Stimulated activated memory B cell treated with anti-CD40 and anti-IgM and Interleukin-4, amounts not matched to agents 10 μg/mL and 1 μg/mL and 100 μg/mL, for 72 hours (primary cell): ENCODE data around the gene EPOP.

Experiments
- ATAC-seq: fragments of 150-1000 bp; cut with Tn5 transposase; 2 replicates; pipeline ENCODE4 v1.10.0; 2021
- H3K27ac Mint-ChIP-seq: one replicate; pipeline ENCODE4 v1.8.0; 2022; ENCODE audit warnings: mild to moderate bottlenecking, mixed read lengths
- H3K27me3 Mint-ChIP-seq: one replicate; pipeline ENCODE4 v1.8.0; 2022; ENCODE audit warnings: mixed read lengths
- H3K36me3 Mint-ChIP-seq: one replicate; pipeline ENCODE4 v1.8.0; 2022; ENCODE audit warnings: mixed read lengths
- H3K4me1 Mint-ChIP-seq: one replicate; pipeline ENCODE4 v1.8.0; 2022; ENCODE audit warnings: mixed read lengths
- H3K4me3 Mint-ChIP-seq: one replicate; pipeline ENCODE4 v1.8.0; 2022; ENCODE audit warnings: mild to moderate bottlenecking, moderate library complexity, mixed read lengths
- H3K9me3 Mint-ChIP-seq: one replicate; pipeline ENCODE4 v1.8.0; 2022; ENCODE audit warnings: mixed read lengths

The EPOP gene

GRCh38 chr17:38669520-38669919 is 5.2 kb downstream of the EPOP start:
- no peaks in the 10 kb centered on the region for H3K9me3 Mint-ChIP-seq
- H3K27me3 Mint-ChIP-seq, result peaks cover 65% of the 10 kb centered on the region
- H3K27ac Mint-ChIP-seq, result no peak overlapping the region
- H3K4me3 Mint-ChIP-seq, result no peak overlapping the region
- peaks cover 19% of the 10 kb centered on the region for H3K4me1 Mint-ChIP-seq
- H3K36me3 Mint-ChIP-seq, result no peaks in the 10 kb centered on the region
- ATAC-seq, result no peak

- no peak for ATAC-seq
- peaks cover 19% of the 10 kb centered on the region for H3K4me1 Mint-ChIP-seq
- H3K27me3 Mint-ChIP-seq, result peaks cover 80% of the 10 kb centered on the region
- no peaks in the 10 kb centered on the region for H3K36me3 Mint-ChIP-seq
- no peak overlapping the region for H3K27ac Mint-ChIP-seq
- H3K9me3 Mint-ChIP-seq, result no peaks in the 10 kb centered on the region
- H3K4me3 Mint-ChIP-seq, result no peak overlapping the region
Observed at GRCh38 chr17:38667787-38668122, 7.0 kb downstream of the EPOP start.

- H3K9me3 Mint-ChIP-seq, result no peaks in the 10 kb centered on the region
- ATAC-seq, result peak; percentile 50
- no peak overlapping the region for H3K4me3 Mint-ChIP-seq
Observed at GRCh38 chr17:38667099-38667786, 7.5 kb downstream of the EPOP start.

GRCh38 chr17:38663964-38664644 is 10.7 kb downstream of the EPOP start:
- no peaks in the 10 kb centered on the region for H3K9me3 Mint-ChIP-seq
- H3K4me1 Mint-ChIP-seq, result peaks cover 6% of the 10 kb centered on the region
- no peak for ATAC-seq
- no peak overlapping the region for H3K4me3 Mint-ChIP-seq
- H3K36me3 Mint-ChIP-seq, result no peaks in the 10 kb centered on the region
- H3K27me3 Mint-ChIP-seq, result peaks cover 73% of the 10 kb centered on the region
- H3K27ac Mint-ChIP-seq, result no peak overlapping the region

More at GRCh38 chr17:38667099-38667786, 7.5 kb downstream of the EPOP start:
- Mint-ChIP-seq H3K27me3 (peaks cover 80% of the 10 kb centered on the region), H3K36me3 (no peaks in the 10 kb centered on the region), H3K4me1 (peaks cover 18% of the 10 kb centered on the region), H3K27ac (no peak overlapping the region)

GRCh38 chr17:38663125-38663751 is 11.5 kb downstream of the EPOP start:
- H3K36me3 Mint-ChIP-seq, result no peaks in the 10 kb centered on the region
- peaks cover 6% of the 10 kb centered on the region for H3K4me1 Mint-ChIP-seq
- peaks cover 73% of the 10 kb centered on the region for H3K27me3 Mint-ChIP-seq
- H3K9me3 Mint-ChIP-seq, result no peaks in the 10 kb centered on the region
- no peak overlapping the region for H3K4me3 Mint-ChIP-seq
- H3K27ac Mint-ChIP-seq, result no peak overlapping the region
- ATAC-seq, result peak; percentile 71

- no peak overlapping the region for H3K4me3 Mint-ChIP-seq
- H3K9me3 Mint-ChIP-seq, result no peaks in the 10 kb centered on the region
- no peak overlapping the region for H3K27ac Mint-ChIP-seq
- ATAC-seq, result no peak
- peaks cover 85% of the 10 kb centered on the region for H3K27me3 Mint-ChIP-seq
- no peaks in the 10 kb centered on the region for H3K36me3 Mint-ChIP-seq
- H3K4me1 Mint-ChIP-seq, result peaks cover 12% of the 10 kb centered on the region
Observed at GRCh38 chr17:38660097-38661025, 14.4 kb downstream of the EPOP start.

GRCh38 chr17:38659415-38659814 is 15.3 kb downstream of the EPOP start:
- no peaks in the 10 kb centered on the region for H3K36me3 Mint-ChIP-seq
- no peaks in the 10 kb centered on the region for H3K9me3 Mint-ChIP-seq
- ATAC-seq, result no peak
- peaks cover 88% of the 10 kb centered on the region for H3K27me3 Mint-ChIP-seq
- H3K27ac Mint-ChIP-seq, result no peak overlapping the region
- H3K4me3 Mint-ChIP-seq, result no peak overlapping the region
- H3K4me1 Mint-ChIP-seq, result peaks cover 18% of the 10 kb centered on the region

GRCh38 chr17:38658741-38659345 is 15.9 kb downstream of the EPOP start:
- no peak overlapping the region for H3K4me3 Mint-ChIP-seq

GRCh38 chr17:38657824-38658740 is 16.7 kb downstream of the EPOP start:
- no peaks in the 10 kb centered on the region for H3K9me3 Mint-ChIP-seq
- H3K27ac Mint-ChIP-seq, result no peak overlapping the region
- H3K4me3 Mint-ChIP-seq, result no peak overlapping the region
- peaks cover 24% of the 10 kb centered on the region for H3K4me1 Mint-ChIP-seq
- ATAC-seq, result no peak
- peaks cover 88% of the 10 kb centered on the region for H3K27me3 Mint-ChIP-seq
- no peaks in the 10 kb centered on the region for H3K36me3 Mint-ChIP-seq

More at GRCh38 chr17:38658741-38659345, 15.9 kb downstream of the EPOP start:
- Mint-ChIP-seq H3K27ac (no peak overlapping the region), H3K9me3 (no peaks in the 10 kb centered on the region), H3K4me1 (peaks cover 24% of the 10 kb centered on the region), H3K36me3 (no peaks in the 10 kb centered on the region), H3K27me3 (peaks cover 88% of the 10 kb centered on the region)
- ATAC-seq, result no peak

- ATAC-seq, result no peak
- no peak overlapping the region for H3K4me3 Mint-ChIP-seq
Observed at GRCh38 chr17:38656959-38657823, 17.6 kb downstream of the EPOP start.

GRCh38 chr17:38654411-38655398 is 20.1 kb downstream of the EPOP start:
- peak overlapping the region; percentile 17 for H3K4me3 Mint-ChIP-seq

More at GRCh38 chr17:38656959-38657823, 17.6 kb downstream of the EPOP start:
- Mint-ChIP-seq H3K27ac (no peak overlapping the region), H3K27me3 (peaks cover 80% of the 10 kb centered on the region), H3K4me1 (peaks cover 24% of the 10 kb centered on the region), H3K36me3 (no peaks in the 10 kb centered on the region), H3K9me3 (no peaks in the 10 kb centered on the region)

GRCh38 chr17:38653679-38654078 is 21.1 kb downstream of the EPOP start:
- H3K36me3 Mint-ChIP-seq, result no peaks in the 10 kb centered on the region
- peaks cover 24% of the 10 kb centered on the region for H3K4me1 Mint-ChIP-seq
- no peak overlapping the region for H3K4me3 Mint-ChIP-seq
- H3K27ac Mint-ChIP-seq, result no peak overlapping the region
- H3K27me3 Mint-ChIP-seq, result peaks cover 61% of the 10 kb centered on the region
- no peaks in the 10 kb centered on the region for H3K9me3 Mint-ChIP-seq
- ATAC-seq, result no peak

More at GRCh38 chr17:38654411-38655398, 20.1 kb downstream of the EPOP start:
- peaks cover 66% of the 10 kb centered on the region for H3K27me3 Mint-ChIP-seq
- ATAC-seq, result peak; percentile 68
- no peaks in the 10 kb centered on the region for H3K9me3 Mint-ChIP-seq
- H3K4me1 Mint-ChIP-seq, result peaks cover 24% of the 10 kb centered on the region
- H3K36me3 Mint-ChIP-seq, result no peaks in the 10 kb centered on the region
- H3K27ac Mint-ChIP-seq, result no peak overlapping the region
